Measurements from ENCODE around the gene ENTREP1.

Gene ENTREP1

GRCh38 chr9:69379270-69379982 lies 54.4 kb downstream of the ENTREP1 start:
- no peaks in the 10 kb centered on the region for H3F3A ChIP-seq (ENCODE audit: insufficient read depth)
- no peaks in the 10 kb centered on the region for H3K9me3 ChIP-seq (ENCODE audit: insufficient read depth, low read length)
- no peak overlapping the region for H3K9ac ChIP-seq (ENCODE audit: low read length)
- H3K36me3 ChIP-seq (ENCODE audit: low read length): no peaks in the 10 kb centered on the region
- H3K27me3 ChIP-seq (ENCODE audit: low read length): no peaks in the 10 kb centered on the region
- TF ChIP-seq EZH2phosphoT487 (conservative IDR thresholded peaks at IDR 0.05; ENCODE audit: low read length) (no peak), CTCF (IDR thresholded peaks at IDR 0.05; ENCODE audit: insufficient read depth, low read length, poor library complexity, severe bottlenecking) (no peak)
- no peak overlapping the region for H2AFZ ChIP-seq (ENCODE audit: low read depth, low read length, severe bottlenecking)
- no peak overlapping the region for H3K4me3 ChIP-seq (ENCODE audit: insufficient read depth, low read length, poor library complexity, severe bottlenecking)
- no peaks in the 10 kb centered on the region for H3K79me2 ChIP-seq (ENCODE audit: insufficient read depth, low read length)
- no peak overlapping the region for H3K27ac ChIP-seq (ENCODE audit: low read depth, low read length)
- no peaks in the 10 kb centered on the region for H3K9me2 ChIP-seq (replicated peaks; ENCODE audit: insufficient read depth, low read length)
- H3K4me2 ChIP-seq (ENCODE audit: low read depth, low read length, poor library complexity, severe bottlenecking): no peak overlapping the region
- H4K20me1 ChIP-seq (ENCODE audit: low read depth, low read length): no peaks in the 10 kb centered on the region

GRCh38 chr9:69380301-69380700 lies 55.3 kb downstream of the ENTREP1 start:
- H3K4me3 ChIP-seq (ENCODE audit: insufficient read depth, low read length, poor library complexity, severe bottlenecking): no peak overlapping the region

GRCh38 chr9:69380811-69381210 lies 55.8 kb downstream of the ENTREP1 start:
- no peaks in the 10 kb centered on the region for H3K9me2 ChIP-seq (replicated peaks; ENCODE audit: insufficient read depth, low read length)
- H3K9ac ChIP-seq (ENCODE audit: low read length): no peak overlapping the region
- H3K36me3 ChIP-seq (ENCODE audit: low read length): no peaks in the 10 kb centered on the region
- H3K27ac ChIP-seq (ENCODE audit: low read depth, low read length): no peak overlapping the region
- no peaks in the 10 kb centered on the region for H4K20me1 ChIP-seq (ENCODE audit: low read depth, low read length)
- TF ChIP-seq EZH2phosphoT487 (conservative IDR thresholded peaks at IDR 0.05; ENCODE audit: low read length) (no peak), CTCF (IDR thresholded peaks at IDR 0.05; ENCODE audit: insufficient read depth, low read length, poor library complexity, severe bottlenecking) (no peak)
- no peak overlapping the region for H3K4me3 ChIP-seq (ENCODE audit: insufficient read depth, low read length, poor library complexity, severe bottlenecking)
- H3K4me2 ChIP-seq (ENCODE audit: low read depth, low read length, poor library complexity, severe bottlenecking): no peak overlapping the region
- H3F3A ChIP-seq (ENCODE audit: insufficient read depth): no peaks in the 10 kb centered on the region
- H3K79me2 ChIP-seq (ENCODE audit: insufficient read depth, low read length): no peaks in the 10 kb centered on the region
- no peak overlapping the region for H2AFZ ChIP-seq (ENCODE audit: low read depth, low read length, severe bottlenecking)
- no peaks in the 10 kb centered on the region for H3K27me3 ChIP-seq (ENCODE audit: low read length)
- H3K9me3 ChIP-seq (ENCODE audit: insufficient read depth, low read length): no peaks in the 10 kb centered on the region

More at GRCh38 chr9:69380301-69380700, 55.3 kb downstream of the ENTREP1 start:
- H3K4me2 ChIP-seq (ENCODE audit: low read depth, low read length, poor library complexity, severe bottlenecking): no peak overlapping the region
- H3K9me3 ChIP-seq (ENCODE audit: insufficient read depth, low read length): no peaks in the 10 kb centered on the region
- H3K9ac ChIP-seq (ENCODE audit: low read length): no peak overlapping the region
- no peak overlapping the region for H3K27ac ChIP-seq (ENCODE audit: low read depth, low read length)
- no peaks in the 10 kb centered on the region for H4K20me1 ChIP-seq (ENCODE audit: low read depth, low read length)
- TF ChIP-seq CTCF (IDR thresholded peaks at IDR 0.05; ENCODE audit: insufficient read depth, low read length, poor library complexity, severe bottlenecking): no peak
- no peak for TF ChIP-seq EZH2phosphoT487 (conservative IDR thresholded peaks at IDR 0.05; ENCODE audit: low read length)
- no peak overlapping the region for H2AFZ ChIP-seq (ENCODE audit: low read depth, low read length, severe bottlenecking)
- H3K27me3 ChIP-seq (ENCODE audit: low read length): no peaks in the 10 kb centered on the region
- H3K79me2 ChIP-seq (ENCODE audit: insufficient read depth, low read length): no peaks in the 10 kb centered on the region
- H3F3A ChIP-seq (ENCODE audit: insufficient read depth): no peaks in the 10 kb centered on the region
- no peaks in the 10 kb centered on the region for H3K9me2 ChIP-seq (replicated peaks; ENCODE audit: insufficient read depth, low read length)
- H3K36me3 ChIP-seq (ENCODE audit: low read length): no peaks in the 10 kb centered on the region
